Mesendoderm (in vitro differentiated cells): ENCODE data around the gene OR5H2.

Experiments
- DNase-seq: peaks from one replicate; pipeline ENCODE4 v3.0.0; 2013
- H2AK5ac ChIP-seq: 2 replicates; pipeline ENCODE4 v1.6.1; 2013; ENCODE audit warnings: low read length, inconsistent platforms
- H2BK120ac ChIP-seq: 2 replicates; pipeline ENCODE4 v1.6.1; 2013; ENCODE audit warnings: low read depth, mild to moderate bottlenecking, low read length, moderate library complexity, mixed read lengths
- H2BK15ac ChIP-seq: replicated peaks from 2 replicates; pipeline ENCODE4 v1.6.1; 2013; ENCODE audit warnings: low read depth, mild to moderate bottlenecking, moderate library complexity
- H2BK5ac ChIP-seq: 2 replicates; pipeline ENCODE4 v1.6.1; 2013; ENCODE audit warnings: low read length, inconsistent platforms
- H3K18ac ChIP-seq: 2 replicates; pipeline ENCODE4 v1.6.1; 2013; ENCODE audit warnings: mild to moderate bottlenecking, low read length, mixed read lengths
- H3K23ac ChIP-seq: one replicate; pipeline ENCODE4 v1.6.1; 2013; ENCODE audit warnings: low read length
- H3K27ac ChIP-seq: 2 replicates; pipeline ENCODE4 v1.5.1; 2013; ENCODE audit warnings: low read depth, mild to moderate bottlenecking, inconsistent platforms, low read length, moderate library complexity
- H3K27me3 ChIP-seq: 2 replicates; pipeline ENCODE4 v1.6.1; 2013; ENCODE audit warnings: low read length, control low read depth, mild to moderate bottlenecking, inconsistent platforms; ENCODE audit not compliant: insufficient read depth, poor library complexity
- H3K36me3 ChIP-seq: 2 replicates; pipeline ENCODE4 v1.6.1; 2013; ENCODE audit warnings: low read length, inconsistent platforms; ENCODE audit not compliant: control insufficient read depth, insufficient read depth
- H3K4ac ChIP-seq: one replicate; pipeline ENCODE4 v1.6.1; 2013; ENCODE audit warnings: low read depth, mild to moderate bottlenecking, low read length, moderate library complexity
- H3K4me1 ChIP-seq: 2 replicates; pipeline ENCODE4 v1.6.1; 2013; ENCODE audit warnings: low read depth, low read length, inconsistent platforms; ENCODE audit not compliant: control insufficient read depth
- H3K4me2 ChIP-seq: 2 replicates; pipeline ENCODE4 v1.6.1; 2013; ENCODE audit warnings: low read length
- H3K4me3 ChIP-seq: 2 replicates; pipeline ENCODE4 v1.5.1; 2013; ENCODE audit warnings: mild to moderate bottlenecking, low read length
- H3K56ac ChIP-seq: one replicate; pipeline ENCODE4 v1.6.1; 2013; ENCODE audit warnings: low read length
- H3K79me1 ChIP-seq: 2 replicates; pipeline ENCODE4 v1.6.1; 2013; ENCODE audit warnings: low read length, inconsistent platforms
- H3K79me2 ChIP-seq: 2 replicates; pipeline ENCODE4 v1.6.1; 2013; ENCODE audit warnings: mild to moderate bottlenecking, low read length; ENCODE audit not compliant: control insufficient read depth, insufficient read depth
- H3K9ac ChIP-seq: 2 replicates; pipeline ENCODE4 v1.6.1; 2013; ENCODE audit warnings: low read length, inconsistent platforms
- H4K5ac ChIP-seq: one replicate; pipeline ENCODE4 v1.6.1; 2013; ENCODE audit warnings: low read length
- H4K8ac ChIP-seq: one replicate; pipeline ENCODE4 v1.6.1; 2013; ENCODE audit warnings: low read depth, mild to moderate bottlenecking, control low read depth, low read length, moderate library complexity
- WGBS: extraction: QIAGEN DNeasy Blood & Tissue Kit; methylation state at CpG from one replicate; pipeline ENCODE4 v1.1.7; 2013; ENCODE audit warnings: low lambda C conversion rate, missing lambda C conversion rate; ENCODE audit not compliant: insufficient coverage; ENCODE audit errors: extremely low coverage; 5-methylcytosine and 5-hydroxymethylcytosine counted together

Gene OR5H2

DNA sequence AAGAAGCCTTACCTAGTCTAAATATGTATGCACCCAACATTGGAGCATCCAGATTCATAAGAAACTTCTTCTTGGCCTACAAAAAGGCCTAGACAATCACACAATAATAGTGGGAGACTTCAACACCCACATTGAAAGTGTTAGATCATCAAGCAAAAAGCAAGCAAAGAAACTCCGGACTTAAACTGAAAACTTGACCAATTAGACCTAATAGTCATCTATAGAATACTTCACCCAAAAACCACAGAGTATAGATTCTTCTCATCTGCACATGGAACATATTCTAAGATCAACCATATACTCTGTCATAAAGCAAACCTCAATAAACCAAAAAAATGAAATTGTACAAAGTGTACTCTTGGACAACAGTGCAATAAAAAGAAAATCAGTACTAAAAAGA is 49.0 kb downstream of the OR5H2 start:
- no peak overlapping the region for H3K27ac ChIP-seq
- no peaks in the 10 kb centered on the region for H3K36me3 ChIP-seq
- H2BK120ac ChIP-seq = no peak overlapping the region
- H3K4me3 ChIP-seq = no peak overlapping the region
- no peak overlapping the region for H3K4ac ChIP-seq
- H2AK5ac ChIP-seq = no peak overlapping the region
- no peak overlapping the region for H2BK15ac ChIP-seq
- H3K56ac ChIP-seq = no peak overlapping the region
- H3K4me1 ChIP-seq = peaks cover 3% of the 10 kb centered on the region
- no peak for DNase-seq
- H3K9ac ChIP-seq = no peak overlapping the region
- H3K4me2 ChIP-seq = no peak overlapping the region
- H4K5ac ChIP-seq = no peak overlapping the region
- H3K79me2 ChIP-seq = no peaks in the 10 kb centered on the region
- no peak overlapping the region for H3K18ac ChIP-seq
- H2BK5ac ChIP-seq = no peak overlapping the region
- H3K79me1 ChIP-seq = no peaks in the 10 kb centered on the region
- no peak overlapping the region for H4K8ac ChIP-seq
- no peaks in the 10 kb centered on the region for H3K27me3 ChIP-seq
- H3K23ac ChIP-seq = no peak overlapping the region
- WGBS = no CpG with 5 or more reads among the region's 1 CpG
